HG03025 (cell line): ENCODE data around the gene DPYSL4.

Source experiments
- ATAC-seq: cut with Tn5 transposase; IDR thresholded peaks from one replicate; pipeline ENCODE4 v1.9.1; 2021; ENCODE audit warnings: mild to moderate bottlenecking, moderate library complexity; ENCODE audit not compliant: unreplicated experiment, low FRiP score

The DPYSL4 gene

DNA sequence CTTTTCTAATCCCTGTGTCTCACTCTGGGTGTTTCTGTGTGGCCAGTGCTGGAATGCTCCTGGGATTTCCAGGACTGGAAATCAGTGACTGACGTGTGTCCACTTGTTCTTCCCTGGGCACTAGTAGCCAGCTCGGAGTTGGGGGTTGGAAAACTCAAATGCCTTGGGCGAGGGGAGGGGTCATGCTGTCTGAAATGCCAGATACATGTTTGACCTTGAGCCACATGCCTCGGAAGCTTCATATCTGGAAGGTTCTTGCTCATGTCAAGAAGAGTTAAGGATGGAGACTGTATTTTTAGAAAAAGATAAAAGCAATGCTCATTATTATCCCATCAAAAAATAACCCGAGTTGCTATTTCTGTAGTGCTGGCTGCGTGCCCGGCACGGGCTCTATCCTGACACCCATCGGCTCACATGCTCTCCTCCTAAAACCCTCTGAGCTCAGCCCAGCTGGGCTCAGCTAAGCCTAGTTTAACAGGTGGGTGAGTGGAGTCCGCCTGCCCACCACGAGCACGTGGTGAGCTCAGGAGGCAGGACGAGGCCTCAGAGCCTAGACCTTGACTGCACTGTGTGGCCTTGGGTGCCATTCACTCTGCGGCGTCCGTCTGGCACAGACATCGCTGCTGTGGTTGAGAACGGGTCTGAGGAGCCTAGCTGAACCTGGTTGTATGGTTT is 6.4 kb downstream of the DPYSL4 start:
- ATAC-seq: no peak

DNA sequence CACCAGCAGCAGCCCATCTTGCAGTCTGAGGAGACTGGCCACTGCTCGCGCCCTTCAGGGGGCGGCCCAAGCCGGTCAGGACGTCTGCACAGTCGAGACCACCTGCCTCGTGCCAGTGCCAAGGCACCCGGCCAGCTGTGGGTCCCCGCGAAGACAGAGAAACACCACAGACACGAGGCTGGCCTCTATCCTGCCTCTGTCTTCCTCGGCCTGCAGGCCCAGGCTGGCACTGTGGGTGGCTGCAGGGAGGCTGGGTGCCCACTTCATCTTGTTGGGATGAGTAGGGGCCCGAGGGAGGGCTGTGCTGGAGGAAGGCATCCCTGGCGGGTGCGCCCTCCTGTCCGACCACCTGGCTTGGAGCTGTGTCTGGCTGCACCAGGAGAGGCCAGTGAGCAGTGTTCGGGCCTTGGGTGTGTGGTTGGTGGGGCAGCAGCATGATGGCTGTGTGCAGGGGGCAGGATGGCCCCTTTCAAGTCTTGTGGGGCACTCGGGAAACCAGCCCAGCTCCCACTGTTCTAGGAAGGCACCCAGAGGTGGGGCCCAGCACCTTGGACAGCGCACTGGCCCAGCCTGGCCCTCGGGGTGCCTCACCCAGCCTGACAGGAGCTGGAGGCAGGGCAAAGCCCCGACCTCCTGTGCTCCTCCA is 7.3 kb downstream of the DPYSL4 start:
- ATAC-seq: no peak

DNA sequence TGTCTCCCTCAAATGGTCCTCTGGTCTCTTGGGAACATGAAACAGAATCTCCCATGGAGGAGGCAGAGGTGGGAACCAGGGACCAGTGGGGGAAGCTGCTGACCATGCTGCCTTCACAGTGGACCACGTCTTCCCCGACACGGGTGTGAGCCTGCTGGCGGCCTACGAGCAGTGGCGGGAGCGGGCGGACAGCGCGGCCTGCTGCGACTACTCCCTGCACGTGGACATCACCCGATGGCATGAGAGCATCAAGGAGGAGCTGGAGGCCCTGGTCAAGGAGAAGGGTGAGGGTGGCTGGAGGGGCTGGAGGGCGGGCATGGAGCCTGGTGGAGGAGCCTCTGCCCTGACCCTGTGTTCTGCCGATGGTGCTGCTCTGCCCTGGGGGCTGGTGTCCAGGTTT is 8.0 kb downstream of the DPYSL4 start:
- no peak for ATAC-seq

DNA sequence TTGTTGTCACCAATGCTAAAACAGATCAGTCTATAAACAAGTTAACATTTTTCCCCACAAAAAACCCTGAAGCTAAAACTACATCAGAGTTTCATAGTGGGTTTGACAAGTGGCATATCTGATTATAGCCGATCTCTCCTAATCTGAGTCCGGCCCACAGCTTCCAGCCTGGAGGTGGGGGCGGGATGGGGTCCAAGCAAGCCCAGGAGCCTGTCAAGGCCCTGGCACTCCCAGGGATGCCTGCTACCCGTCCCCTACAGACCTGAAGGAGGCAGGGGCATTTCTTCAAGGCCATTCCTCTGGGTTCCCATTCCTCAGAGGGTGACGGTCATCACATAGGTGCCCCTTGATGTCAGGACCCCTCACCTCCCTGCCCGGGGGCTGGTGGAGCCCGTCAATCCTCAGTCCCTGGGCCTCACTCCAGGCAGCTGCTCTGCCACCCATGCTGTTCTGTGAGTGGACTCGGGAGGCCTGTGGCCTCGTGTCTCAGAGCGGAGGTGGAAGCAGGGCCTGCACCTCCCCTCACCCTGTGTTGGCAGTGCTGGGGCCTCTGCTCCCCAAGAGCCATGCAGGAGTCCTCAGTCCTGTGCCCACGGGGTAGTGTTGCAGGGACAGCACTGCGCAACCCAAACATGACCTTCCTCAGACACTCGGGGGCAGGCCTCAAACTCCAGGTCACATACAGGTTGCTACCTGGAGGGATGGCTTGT is 8.8 kb downstream of the DPYSL4 start:
- no peak for ATAC-seq

DNA sequence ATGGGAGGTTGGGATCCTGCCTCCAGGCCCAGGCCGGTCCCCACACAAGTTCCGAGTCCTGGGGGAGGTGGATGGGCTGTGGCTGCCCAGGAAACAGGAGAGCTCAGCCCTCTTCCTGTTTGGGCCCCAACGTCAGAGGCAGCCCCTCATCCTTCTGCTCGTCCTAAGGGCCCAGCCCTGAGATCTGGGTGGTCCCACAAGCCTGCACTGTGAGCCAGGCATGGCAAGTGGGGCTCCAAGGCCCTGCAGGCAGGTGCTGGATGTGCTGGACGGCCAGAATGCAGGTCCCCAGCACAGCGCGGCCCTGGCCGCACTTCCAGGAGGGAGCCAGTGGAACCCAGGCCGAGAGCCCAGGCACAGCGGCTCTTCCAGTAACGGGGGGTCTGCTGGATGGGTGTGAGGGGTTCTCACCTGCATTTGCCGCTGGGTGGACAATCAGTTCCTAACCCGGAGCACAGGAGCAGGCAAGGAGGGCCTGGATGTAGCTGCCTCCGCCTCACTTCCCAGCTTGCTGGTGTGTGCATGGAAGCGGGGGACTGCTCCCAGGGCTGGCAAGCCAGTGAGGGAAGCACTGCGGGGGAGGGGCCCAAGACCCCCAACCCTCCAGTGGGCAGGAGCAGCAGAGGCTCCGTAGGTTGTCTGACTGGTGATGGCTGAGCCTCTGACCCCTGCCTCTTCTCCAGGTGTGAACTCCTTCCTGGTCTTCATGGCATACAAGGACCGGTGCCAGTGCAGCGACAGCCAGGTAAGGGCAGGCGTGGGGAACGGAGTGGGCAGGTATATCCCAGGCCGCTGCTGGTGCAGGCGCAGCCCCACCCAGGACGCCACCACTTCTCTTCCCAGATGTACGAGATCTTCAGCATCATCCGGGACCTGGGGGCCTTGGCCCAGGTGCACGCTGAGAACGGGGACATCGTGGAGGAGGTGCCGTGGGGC is 9.7 kb downstream of the DPYSL4 start:
- ATAC-seq: no peak

DNA sequence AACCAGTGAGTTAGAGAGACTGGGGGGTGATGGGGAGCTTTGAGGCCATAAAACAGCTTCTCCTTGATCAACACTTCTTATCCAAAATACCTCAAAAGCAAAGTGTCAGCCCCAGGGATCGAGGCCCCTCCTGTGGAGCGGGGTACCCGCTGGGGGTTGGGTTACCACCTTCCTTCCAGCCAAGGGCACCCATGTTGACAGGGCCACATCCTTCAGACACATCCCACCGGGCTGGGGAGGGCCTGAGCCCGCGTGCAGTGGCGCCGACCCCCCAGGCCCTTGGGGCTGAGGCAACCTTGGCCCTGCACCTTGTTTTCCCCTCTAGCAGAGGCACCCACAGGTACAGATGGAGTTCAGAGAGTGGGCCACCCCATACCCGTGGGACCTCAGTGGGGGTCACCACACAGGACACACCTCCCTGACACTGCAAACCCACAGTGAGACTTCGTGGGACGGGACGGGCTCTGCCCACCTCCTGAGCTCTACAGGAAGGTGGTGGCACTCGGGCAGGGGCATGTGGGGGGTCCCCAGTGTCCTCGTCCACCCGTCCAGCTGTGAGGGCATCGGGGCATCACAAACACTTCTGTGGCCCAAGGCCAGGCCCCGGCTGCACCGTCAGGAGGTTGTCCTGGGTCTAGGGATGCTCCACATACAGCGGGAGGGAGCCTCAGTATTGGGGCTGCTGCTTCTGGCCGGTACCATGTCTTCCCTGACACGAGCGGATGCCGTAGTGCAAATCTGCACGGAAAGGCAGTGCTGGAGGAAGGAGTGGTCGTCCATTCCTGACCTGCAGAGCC is 10.7 kb downstream of the DPYSL4 start:
- no peak for ATAC-seq

DNA sequence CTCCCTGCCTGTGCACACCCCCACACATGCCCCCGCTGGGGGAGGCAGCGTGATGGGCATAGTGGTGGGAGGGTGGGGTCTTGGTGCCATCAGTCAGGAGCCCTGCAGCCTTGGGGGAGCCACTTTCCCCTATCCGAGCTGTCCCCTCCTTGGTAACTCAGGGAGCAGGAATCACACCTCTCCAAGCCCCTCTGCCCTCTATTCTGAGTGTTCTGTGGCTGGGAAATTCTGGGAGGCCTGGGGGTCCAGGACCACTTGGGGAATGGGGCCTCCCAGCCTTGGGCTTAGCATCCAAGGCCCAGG is 11.3 kb downstream of the DPYSL4 start:
- ATAC-seq: no peak

DNA sequence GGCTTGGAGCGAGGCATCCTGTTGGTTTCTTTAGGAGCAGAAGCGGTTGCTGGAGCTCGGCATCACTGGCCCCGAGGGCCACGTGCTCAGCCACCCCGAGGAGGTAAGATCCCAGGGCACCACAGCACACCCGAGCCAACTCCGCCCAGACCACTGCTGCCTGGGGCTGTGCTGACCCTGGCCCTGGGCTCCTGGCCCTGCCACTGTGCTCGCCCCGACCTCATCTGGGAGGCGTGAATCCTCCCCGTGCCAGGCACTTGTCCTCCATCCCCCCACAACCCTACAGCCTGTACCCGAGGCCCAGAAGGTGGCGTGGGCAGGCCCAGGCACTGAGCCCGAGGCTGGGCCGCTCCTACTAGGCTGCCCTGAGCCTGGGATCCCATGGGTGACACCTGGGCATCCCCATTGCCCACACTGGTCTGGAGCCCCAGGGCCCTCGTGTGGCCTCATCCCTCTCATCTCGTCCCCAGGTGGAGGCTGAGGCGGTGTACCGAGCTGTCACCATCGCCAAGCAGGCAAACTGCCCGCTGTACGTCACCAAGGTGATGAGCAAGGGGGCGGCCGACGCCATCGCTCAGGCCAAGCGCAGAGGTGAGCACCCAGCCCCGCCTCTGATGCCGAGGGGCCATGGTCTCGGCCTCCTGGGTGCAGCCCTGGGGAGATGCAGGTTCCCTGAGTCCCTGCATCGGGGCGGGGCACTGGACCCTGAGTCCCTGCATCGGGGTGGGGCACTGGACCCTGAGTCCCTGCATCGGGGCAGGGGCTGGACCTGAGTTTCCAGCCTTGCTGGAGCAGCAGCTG is 11.8 kb downstream of the DPYSL4 start:
- no peak for ATAC-seq

DNA sequence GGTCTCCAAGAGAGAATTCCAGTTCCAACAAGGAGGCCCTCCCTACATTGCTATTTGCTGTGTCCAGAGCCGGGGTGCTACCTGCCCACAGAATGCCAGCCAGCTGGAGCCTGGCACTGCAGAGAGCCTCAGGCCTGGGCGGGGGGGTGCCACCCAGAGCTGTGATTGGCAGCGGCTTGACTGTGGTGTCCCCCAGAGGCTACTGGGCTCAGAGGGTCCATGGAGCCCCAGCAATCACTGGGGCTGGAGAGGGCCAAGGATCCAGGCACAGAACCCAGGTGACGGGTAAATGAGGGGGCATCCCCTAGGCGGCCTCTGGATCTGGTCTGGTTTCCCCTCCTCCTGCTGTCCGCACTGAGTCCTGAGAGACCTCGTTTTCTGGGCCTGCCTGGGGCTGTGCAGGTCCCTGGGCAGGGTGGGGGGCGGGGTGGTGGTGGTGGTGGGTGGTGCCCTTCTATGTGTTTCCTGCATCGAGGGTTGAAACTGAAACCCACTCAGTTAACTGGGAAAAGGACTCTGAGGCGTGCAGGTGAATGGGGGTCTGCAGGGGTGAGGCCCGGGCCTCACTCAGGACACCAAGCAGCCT is 12.6 kb downstream of the DPYSL4 start:
- ATAC-seq: no peak

DNA sequence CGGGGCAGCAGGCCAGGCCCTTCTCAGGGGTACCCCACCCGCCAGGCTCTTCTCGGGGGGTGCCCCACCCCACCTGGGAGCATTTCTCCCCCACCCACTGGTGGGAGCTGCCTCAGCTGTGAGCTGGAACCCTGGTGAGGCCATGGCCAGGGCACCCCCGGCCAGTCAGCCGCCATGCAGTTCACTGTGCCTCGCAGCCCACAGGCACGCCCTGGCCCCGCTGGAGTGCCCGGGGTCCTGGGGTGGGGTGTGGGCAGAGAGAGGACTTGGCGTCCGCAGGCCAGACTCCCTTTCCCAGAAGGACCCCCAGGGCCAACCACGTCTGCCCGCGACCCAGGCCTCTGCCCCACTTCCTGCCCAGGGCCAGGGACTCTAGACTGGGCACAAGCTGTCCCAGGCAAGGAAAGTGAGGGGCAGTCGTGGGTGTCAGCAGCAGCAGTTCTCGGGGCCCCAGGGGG is 13.1 kb downstream of the DPYSL4 start:
- no peak for ATAC-seq

DNA sequence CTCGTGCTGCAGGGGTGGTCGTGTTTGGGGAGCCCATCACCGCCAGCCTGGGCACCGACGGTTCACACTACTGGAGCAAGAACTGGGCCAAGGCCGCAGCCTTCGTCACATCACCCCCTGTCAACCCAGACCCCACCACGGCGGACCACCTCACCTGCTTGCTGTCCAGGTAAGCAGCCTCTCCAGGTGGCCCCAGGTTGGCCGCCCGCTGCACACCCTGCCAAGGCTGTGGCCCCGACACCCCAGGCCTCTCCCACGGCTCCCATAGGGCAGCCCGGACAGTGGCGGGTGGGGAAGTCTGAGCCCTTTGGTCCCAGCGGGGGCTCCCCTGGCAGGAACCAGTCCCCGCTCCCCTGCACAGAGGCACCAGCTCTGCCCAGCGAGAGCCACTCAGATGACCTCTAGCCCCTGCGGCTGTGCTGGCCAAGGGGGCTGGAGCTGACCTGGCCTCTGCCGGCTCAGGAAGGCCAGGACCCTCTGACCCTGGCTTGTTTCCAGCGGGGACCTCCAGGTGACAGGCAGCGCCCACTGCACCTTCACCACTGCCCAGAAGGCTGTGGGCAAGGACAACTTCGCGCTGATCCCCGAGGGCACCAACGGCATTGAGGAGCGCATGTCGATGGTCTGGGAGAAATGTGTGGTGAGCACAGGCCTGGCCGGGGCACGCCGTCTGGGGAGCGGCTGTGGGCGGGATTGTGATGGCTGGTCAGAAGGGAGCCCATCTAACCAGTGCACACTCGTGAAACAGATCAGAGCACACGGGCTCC is 13.8 kb downstream of the DPYSL4 start:
- ATAC-seq: no peak

DNA sequence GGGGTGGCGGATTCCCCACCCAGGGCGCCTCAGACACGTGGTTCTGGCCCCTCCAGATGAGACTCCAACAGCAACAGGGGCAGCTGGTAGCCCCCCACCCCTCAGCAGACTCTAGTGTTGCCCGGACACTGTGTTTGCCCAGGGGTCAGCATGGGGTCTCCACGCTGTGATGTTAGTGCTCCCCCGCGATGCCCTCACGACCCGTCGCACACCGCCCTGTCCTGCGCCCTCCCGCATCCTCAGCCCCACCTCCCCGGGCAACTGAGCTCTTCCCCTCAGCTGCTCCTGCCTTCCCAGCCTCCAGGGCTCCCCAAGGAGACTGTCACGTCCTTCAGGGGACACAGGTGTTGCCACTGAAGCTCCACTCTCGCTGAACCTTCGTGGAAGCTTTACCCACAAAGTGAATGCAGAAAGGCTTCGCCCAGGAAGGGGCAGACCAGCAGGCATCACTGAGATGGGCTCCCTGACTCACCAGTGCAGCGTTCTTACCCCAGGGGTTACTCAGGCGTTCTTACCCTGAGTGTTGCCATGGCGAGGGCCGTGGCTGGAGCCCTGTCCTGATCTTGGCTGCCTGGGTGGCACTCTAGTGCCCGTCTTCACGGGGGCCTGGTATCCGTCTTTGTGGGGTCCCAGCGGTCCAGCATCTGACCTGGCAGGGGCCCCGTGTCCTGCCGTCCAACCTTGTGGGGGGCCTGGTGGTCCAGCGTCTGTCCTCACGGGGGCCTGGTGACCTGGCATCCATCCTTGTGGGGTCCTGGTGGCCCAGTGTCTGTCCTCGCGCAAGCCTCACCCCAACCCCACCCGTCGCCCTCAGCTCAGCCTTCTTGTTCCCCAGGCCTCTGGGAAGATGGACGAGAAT is 14.6 kb downstream of the DPYSL4 start:
- ATAC-seq: no peak

DNA sequence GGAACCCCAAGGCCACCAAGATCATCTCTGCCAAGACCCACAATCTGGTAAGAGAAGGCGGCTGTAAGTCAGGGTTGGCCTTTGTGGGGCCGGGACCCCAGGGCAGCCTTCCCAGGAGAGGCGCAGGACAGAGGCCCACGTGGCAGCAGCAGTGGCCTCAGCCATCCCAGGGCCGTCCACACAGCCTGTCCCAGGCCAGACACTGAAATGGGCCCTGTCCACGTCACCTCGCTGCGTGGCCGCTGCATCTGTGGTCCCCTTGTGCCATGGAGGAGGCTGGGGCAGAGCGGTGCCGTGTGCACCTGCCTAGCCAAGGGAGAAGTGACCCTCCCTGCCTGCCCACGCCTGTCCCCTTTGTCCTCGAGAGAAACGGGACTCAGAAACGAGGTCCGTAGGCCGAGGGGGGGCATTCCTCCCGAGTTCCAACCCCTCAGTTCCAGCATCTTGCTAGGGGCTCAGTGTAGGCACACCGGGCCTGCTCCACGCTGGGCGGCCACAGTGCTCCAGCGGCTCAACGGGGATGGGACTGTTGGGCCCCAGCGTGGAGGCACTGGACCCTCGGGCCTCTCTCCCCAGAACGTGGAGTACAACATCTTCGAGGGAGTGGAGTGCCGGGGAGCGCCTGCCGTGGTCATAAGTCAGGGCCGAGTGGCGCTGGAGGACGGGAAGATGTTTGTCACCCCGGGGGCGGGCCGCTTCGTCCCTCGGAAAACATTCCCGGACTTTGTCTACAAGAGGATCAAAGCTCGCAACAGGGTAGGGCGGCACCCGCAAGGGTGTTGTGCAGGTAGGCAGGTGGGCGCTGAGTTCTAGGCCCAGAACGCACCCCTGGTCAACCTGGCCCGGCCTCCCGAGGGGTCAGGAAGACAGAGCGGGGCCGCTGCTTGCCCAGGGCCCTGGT is 15.6 kb downstream of the DPYSL4 start:
- ATAC-seq: no peak

DNA sequence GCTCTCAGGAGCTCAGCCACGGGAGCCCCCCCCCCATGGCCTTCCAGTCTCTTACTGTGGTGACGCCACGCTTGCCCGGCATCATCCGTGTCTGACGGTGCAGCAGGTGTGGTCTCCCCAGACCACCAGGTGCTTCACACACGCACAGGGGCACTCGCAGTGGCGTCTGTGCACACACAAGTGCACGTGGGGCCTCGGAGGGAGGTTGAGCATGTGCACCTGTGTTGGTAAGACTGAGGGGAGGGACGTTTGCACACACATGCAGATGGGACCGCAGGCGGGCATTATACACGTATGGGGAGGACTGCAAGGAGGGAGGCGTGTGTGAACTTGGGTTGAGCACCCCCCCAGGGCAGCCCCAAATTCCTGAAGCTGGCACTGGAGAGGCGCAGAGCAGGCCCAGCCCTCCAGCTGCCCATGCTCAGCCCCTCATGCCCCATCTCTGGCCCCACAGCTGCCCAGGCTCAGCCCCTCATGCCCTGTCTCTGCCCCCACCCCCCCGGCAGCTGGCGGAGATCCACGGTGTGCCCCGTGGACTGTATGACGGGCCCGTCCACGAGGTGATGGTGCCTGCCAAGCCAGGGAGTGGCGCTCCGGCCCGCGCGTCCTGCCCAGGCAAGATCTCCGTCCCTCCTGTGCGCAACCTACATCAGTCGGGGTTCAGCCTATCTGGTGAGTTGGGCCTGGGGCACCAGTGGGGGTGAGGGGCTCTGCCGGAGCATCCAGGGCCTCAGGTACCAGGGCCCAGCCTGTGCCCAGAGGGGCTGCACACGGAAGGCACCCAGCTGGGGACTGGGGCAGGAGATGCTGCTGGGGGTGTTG is 16.7 kb downstream of the DPYSL4 start:
- no peak for ATAC-seq

DNA sequence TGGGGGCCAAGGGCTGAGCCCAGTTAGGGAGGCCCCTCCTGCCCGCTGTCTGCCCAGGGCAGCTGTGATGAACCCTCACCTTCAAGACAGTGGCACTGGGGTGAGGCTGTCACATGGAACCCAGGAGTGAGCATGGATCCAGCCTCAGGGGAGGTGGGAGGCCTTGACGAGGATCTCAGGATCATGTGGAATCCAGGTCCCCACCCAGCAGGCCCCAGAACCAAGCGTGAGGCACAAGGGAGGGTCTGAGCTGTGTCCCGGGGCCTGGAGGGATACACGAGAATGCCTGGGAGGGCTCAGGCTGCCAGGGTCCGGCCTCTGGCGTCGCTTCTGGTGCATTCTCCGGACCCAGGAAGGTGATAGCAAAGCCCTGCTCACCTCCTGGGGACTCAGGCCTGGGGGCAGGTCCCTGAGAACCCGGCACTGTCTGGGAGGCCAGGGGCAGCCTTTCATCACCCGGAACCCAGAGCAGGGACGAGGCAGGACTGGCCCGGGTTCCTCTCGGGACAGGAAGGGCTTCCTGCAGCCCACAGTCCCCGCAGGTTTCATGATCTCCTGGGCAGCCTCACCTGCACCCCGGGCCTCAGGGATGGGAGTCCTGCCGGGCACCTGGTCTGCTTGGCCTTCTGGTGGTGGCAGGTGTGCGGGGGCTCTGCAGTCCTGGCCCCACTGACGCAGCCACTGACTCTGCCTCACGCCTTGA is 17.5 kb downstream of the DPYSL4 start:
- ATAC-seq: no peak
